ENCODE measurements around the gene EFCAB5.
A peak's percentile ranks its signal among the peaks of the same experiment; 100 is the strongest.
"Not testable (repeated sequence)": the region's sequence is repeated elsewhere in the genome, so short reads cannot be mapped to it uniquely, and the experiment has no call there.

The EFCAB5 gene

GRCh38 chr17:30074730-30075129, 133.3 kb downstream of the EFCAB5 start:
- intact Hi-C loops (cut with DNase I) = no loop called here
- DNase-seq = no peak

DNA sequence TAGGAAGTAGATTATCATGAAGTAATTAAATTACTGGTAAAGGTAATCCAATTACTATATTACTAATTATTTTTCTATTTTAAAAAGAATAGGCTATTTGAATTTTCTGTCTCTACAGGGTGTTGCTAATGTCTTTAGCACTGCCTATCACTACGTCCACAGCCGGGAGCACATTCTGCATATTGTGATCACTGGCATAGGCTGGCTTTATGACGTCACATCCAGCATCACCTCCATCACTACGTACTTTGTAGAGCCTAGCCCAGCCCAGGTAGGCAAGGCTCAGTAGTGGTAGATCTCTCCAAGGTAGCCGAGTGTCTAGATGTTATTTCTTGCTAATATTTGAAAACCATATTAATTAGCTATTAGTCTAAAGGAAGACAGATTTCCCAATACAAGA, 141.3 kb downstream of the EFCAB5 start:
- intact Hi-C loops (cut with DNase I) = no loop called here
- no peak for DNase-seq

DNA sequence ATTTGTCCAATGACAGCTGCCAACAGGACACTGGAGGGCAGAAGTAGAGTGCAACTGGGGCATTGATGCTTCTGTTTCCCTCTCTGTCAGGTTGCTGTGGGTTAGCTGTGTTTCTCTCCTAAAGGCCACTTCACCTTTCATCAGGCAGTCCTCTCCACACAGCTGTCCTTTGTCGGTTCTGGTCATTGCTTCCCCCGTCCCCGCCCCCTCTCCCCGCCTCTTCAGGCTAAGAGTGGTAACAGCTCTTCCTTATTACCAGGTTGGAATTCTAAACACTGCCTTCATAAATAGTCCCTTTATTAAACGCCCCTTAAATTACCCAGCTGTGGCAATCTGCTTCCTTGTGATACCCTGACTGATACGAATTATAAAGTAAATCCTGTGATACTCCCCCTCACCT, 143.4 kb downstream of the EFCAB5 start:
- no peak for DNase-seq
- intact Hi-C loops (cut with DNase I) = no loop called here

- intact Hi-C loops (cut with DNase I) = no loop called here
- DNase-seq = no peak
Measured at GRCh38 chr17:30086896-30087295, 145.5 kb downstream of the EFCAB5 start.

- DNase-seq; intact Hi-C loops (cut with DNase I): not testable (repeated sequence)
Measured at GRCh38 chr17:30087431-30087830, 146.0 kb downstream of the EFCAB5 start.

DNA sequence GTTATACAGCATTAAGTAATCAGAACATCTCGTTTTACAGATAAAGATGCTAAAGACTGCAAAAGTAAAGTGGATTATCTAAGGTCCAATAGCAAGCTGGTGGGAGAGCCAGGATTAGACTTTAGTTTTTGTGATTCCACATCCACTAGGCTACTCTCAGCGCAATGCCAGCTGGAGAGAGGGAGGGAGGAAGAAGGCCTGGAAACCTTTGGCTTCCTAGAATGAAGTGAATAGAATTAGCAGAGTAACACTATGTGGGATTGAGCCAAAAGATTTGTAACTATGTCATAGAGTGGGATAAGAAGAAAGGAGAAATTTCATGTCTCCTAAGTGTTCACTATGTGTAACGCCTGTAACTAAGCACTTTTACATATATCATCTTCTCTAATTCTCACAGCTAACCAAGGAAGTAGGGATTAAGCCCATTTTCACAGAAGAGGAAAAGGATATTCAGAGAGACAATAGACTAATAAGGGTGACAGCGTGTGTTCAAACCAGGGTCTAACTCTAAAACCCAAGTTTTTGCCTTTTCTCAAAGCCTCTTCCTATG, 149.8 kb downstream of the EFCAB5 start:
- intact Hi-C loops (cut with DNase I) = loop anchor here (10.0 kb wide), 1 partner anchor 286 kb away; no protein-coding TSS in a partner anchor
- DNase-seq = no peak

DNA sequence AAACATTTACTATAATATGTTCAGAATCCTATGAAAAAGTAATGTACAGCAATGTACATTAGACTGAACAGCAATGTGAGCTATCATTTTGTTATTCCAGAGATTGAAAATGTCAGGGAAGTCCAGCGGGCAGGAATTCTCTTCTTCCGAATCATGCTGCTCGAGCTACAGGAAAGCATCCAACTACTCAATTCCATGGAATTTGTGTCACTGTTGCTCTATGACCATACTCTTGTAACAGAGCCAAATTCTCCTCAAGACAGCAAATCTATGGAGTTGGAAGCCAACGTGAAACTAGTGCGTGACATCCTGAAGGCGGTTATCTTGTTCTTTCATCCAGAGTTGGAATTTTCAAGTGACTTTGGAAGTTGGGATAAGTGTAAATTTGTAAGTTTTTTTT, 150.3 kb downstream of the EFCAB5 start:
- intact Hi-C loops (cut with DNase I) = loop anchor here (10.0 kb wide), 1 partner anchor 287 kb away; no protein-coding TSS in a partner anchor
- no peak for DNase-seq

DNA sequence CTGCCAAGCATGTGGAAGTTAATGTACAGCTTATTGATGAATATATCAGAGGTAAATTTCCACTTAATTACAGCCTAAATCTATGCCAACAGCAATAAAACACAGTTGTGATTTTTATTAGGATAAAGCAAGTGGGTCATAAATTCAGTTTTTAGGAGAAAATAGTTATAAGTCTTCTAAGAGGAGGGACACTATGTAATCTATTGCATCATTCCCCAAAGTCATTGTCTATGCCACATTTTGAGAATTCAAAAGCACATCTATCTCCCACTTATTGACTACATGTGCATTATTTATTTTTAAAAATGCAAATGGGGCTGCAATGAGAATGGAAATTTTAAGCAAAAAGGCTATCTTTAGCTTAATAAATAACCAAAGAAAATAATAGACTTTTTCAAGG, 151.5 kb downstream of the EFCAB5 start:
- no peak for DNase-seq
- intact Hi-C loops (cut with DNase I) = loop anchor here (10.0 kb wide), 1 partner anchor 288 kb away; no protein-coding TSS in a partner anchor

DNA sequence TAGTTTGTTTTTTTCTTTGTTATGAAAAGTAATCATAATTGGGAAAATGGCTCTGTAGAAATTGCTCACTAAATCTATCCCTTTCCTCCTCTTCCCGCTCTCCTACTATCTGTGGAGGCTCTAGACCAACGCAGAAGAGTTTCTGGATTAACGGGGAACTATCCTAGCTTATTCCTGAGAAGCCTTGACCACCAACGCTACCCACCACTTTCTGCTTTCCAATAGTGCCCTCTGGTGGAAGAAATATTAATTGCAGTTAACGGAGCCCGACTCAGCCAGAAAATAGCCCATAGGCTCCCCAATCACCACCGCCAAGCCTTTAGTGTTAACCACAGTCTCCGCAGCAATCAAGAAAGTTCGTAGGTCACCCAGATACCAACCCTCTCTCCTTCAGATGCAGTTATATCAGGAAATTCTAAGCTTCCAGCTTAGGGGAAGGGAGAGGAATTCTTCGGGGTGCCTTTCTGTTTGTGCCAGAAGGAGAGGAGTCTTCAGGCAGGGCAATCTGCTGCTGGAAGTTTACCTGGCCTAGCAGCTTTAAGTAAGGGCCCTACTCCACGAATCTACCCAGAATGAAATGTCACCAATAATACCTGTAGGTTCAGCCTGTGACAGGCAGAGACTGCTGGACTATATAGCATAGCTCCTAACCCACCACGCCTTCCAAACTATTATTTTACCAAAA, 152.2 kb downstream of the EFCAB5 start:
- intact Hi-C loops (cut with DNase I) = loop anchor here (10.0 kb wide), 1 partner anchor 289 kb away; no protein-coding TSS in a partner anchor
- peak in 32 of 42 donors; percentile 7 to 81 (median 47) for DNase-seq

GRCh38 chr17:30095507-30096244, 154.2 kb downstream of the EFCAB5 start:
- DNase-seq = peak in 9 of 42 donors; percentile 8 to 52 (median 22)
- intact Hi-C loops (cut with DNase I) = loop anchor here (10.0 kb wide), 1 partner anchor 291 kb away; no protein-coding TSS in a partner anchor

- intact Hi-C loops (cut with DNase I) = no loop called here
- DNase-seq = peak in 5 of 42 donors; percentile 12 to 56 (median 33)
Measured at GRCh38 chr17:30101686-30102390, 160.4 kb downstream of the EFCAB5 start.

DNA sequence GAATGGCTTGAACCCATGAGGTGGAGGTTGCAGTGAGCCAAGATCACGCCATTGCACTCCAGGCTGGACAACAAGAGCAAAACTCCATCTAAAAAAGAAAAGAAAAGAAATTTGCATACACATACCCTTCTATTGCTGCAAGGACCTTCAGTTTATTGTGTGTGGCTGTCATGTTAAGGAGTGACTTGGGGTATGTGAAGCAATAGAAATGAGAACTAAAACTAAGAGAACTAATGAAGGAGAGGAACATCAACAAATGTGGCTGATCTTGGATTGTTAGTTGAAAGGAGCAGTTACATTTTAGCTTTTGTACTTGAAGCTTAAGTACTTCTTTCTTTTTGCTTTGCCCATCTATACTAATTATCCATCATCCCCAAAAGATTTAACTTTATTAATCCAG, 162.5 kb downstream of the EFCAB5 start:
- DNase-seq = no peak
- intact Hi-C loops (cut with DNase I) = no loop called here

GRCh38 chr17:30104575-30105339, 163.3 kb downstream of the EFCAB5 start:
- peak; percentile 52 to 93 (median 82) for DNase-seq
- intact Hi-C loops (cut with DNase I) = no loop called here

DNA sequence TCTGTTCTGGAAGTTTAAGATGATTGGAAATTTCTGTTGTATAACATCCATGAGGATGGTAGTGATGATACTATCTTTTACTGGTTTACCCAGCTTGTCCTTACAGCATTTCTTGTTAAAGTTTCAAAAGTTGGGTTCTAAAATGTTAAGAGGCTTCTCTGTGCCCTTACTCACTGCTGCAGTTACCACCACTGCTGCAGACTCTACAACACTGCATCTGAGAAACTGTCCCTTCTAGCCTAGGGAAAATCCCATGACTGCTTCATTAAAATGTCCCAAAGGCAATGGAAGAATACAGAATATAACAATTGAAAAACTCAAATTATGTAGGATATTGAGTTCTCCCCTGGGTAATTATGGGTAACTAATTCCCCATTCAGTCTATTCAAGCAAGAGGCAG, 171.4 kb downstream of the EFCAB5 start:
- no peak for DNase-seq
- intact Hi-C loops (cut with DNase I) = no loop called here

GRCh38 chr17:30113213-30113612, 171.8 kb downstream of the EFCAB5 start:
- intact Hi-C loops (cut with DNase I) = no loop called here

GRCh38 chr17:30116345-30116660, 174.9 kb downstream of the EFCAB5 start:
- intact Hi-C loops (cut with DNase I) = no loop called here
- DNase-seq = no peak

More at GRCh38 chr17:30113213-30113612, 171.8 kb downstream of the EFCAB5 start:
- no peak for DNase-seq

DNA sequence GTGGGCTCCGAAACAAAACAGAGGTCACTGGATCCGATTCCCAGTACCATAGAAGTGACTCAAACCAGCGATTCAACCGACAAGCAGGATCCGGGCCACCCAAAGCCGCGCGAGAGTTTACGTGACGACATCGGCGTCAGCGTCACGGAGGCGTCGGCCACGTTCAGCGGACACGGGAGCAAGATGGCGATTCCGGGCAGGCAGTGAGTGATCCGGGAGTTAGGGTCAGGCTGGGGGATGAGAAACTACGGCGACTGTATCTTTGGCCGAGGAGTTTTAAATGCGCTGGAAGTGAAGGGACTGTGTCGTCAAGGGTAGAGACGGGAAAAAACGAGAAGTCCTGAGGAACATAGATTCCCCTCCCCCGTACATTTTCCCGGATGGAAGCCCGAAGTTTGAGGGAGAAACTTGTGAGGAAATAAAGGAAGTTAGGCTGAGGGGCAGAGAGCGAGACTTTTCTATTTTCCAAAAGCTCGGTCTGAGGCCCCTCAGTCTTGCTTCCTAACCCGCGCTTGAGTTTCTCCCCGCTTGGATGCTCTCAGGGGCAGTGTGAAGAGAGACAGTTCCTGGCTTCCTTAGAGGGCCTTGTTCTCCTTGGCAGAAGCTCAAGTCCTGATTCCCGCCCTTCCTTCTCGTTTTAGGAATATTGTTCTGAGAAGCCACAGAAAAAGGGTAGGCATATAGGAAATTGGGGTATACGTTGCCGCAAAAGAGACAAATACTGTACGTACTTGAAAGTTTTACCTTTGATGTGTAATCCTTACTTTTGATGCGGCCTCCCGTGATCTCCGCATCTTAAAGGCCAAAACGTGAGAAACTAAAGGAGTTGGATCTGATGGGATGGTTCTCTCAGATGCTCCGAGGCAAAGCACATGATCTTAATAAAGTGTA, 175.5 kb downstream of the EFCAB5 start, which contains the start of gene NSRP1:
Gene NSRP1, plus strand, starts transcription at position 156 of the 891 bp plus-strand sequence. Its CDS starts 28 bp downstream, at position 184.
- intact Hi-C loops (cut with DNase I) = no loop called here
- DNase-seq = peak; percentile 89 to 97 (median 94)

DNA sequence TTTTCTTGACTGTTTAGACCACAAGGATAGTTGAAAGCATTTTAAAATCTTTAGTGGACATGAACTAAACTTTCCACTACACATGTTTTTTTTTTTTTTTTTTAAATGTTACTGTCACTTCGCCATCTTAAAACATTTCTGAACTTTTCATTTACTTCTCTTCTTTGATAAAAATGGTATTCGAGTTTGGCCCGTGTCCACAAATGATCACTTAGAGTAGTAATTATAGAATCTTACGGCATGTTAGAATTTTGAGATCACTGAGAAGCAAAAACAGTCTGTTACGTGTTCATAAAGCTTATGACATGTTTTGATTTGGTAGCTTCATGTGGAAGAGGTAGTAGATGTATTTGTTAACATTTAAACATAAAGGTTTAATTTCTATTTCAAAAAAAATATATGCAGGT, 176.2 kb downstream of the EFCAB5 start:
- intact Hi-C loops (cut with DNase I) = no loop called here
- DNase-seq = no peak

Measured in head of caudate nucleus (tissue), 42 donors.